Activated T-helper 17 cell treated with anti-CD3 and anti-CD28 coated beads, Interleukin-2, amount 50 U/mL, for 72 hours (primary cell): Measurements from ENCODE around the gene OSBPL5. TPM values are rescaled to one million over a fixed set of nuclear protein-coding genes. Genes with fewer than 3 reads are reported as not detected.
"Not testable (repeated sequence)": the region's sequence is repeated elsewhere in the genome, so short reads cannot be mapped to it uniquely, and the experiment has no call there.

Source experiments
- ATAC-seq: fragments of 150-1000 bp; cut with Tn5 transposase; replicated peaks from 2 replicates; pipeline ENCODE4 v1.10.0; 2021; ENCODE audit warnings: mild to moderate bottlenecking, moderate library complexity
- H3K27ac Mint-ChIP-seq: one replicate; pipeline ENCODE4 v1.8.0; 2022; ENCODE audit warnings: mixed read lengths
- H3K27me3 Mint-ChIP-seq: one replicate; pipeline ENCODE4 v1.8.0; 2022; ENCODE audit warnings: mixed read lengths
- H3K36me3 Mint-ChIP-seq: one replicate; pipeline ENCODE4 v1.8.0; 2022; ENCODE audit warnings: low read depth, mild to moderate bottlenecking, mixed read lengths
- H3K4me1 Mint-ChIP-seq: one replicate; pipeline ENCODE4 v1.8.0; 2022; ENCODE audit warnings: mixed read lengths
- H3K4me3 Mint-ChIP-seq: one replicate; pipeline ENCODE4 v1.8.0; 2022; ENCODE audit warnings: mild to moderate bottlenecking, mixed read lengths
- H3K9me3 Mint-ChIP-seq: one replicate; pipeline ENCODE4 v1.8.0; 2022; ENCODE audit warnings: mixed read lengths
- total RNA-seq, 2 donors: library from RNA; stranded (reverse); gene quantifications; one replicate each; pipeline ENCODE4 v1.2.3, GENCODE V29; 2022

OSBPL5 gene
- total RNA-seq, 2 donors from 2014 or later: 3.3 to 5.3 TPM

DNA sequence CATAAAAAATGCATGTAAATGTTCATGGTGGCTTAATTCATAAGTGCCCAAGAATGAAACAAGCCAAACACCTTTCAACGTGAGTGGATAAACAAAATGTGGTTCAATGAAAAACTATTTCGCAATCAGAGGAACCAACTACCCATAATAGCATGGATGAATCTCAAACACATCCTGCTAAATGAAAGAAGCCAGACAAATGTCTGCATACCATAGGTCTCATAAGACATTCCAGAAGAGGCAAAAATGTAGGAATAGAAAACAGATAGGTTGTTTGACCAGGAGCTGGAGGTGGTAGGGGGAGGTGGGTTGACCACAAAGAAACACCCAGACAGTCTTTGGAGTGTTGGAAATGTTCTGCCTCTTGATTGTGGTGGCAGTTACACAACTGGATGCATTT lies 13.2 kb upstream of the OSBPL5 start:
- Mint-ChIP-seq H3K36me3 (no peaks in the 10 kb centered on the region), H3K9me3 (peaks cover 6% of the 10 kb centered on the region), H3K4me3 (no peak overlapping the region), H3K27me3 (peaks cover 7% of the 10 kb centered on the region), H3K27ac (no peak overlapping the region), H3K4me1 (no peaks in the 10 kb centered on the region)
- ATAC-seq: no peak

DNA sequence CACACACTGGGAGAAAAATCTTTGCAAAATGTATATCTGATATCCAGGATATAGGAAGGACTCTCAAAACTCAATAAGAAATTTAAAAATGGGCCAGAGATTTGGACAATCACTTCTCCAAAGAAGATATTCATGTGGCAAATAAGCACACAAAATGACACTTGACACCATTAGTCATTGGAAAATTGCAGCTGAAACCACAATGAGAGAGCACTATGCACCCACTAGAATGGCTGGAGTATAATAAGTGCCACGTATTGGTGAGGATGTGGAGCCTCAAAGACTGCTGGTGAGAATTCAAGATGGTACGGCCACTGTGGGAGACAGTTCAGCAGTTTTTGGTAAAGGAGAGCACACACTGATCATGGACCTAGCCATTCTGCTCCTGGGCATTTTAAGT lies 12.8 kb upstream of the OSBPL5 start:
- no peak for ATAC-seq
- H3K4me3 Mint-ChIP-seq: no peak overlapping the region
- no peaks in the 10 kb centered on the region for H3K36me3 Mint-ChIP-seq
- H3K27ac Mint-ChIP-seq: no peak overlapping the region
- no peaks in the 10 kb centered on the region for H3K4me1 Mint-ChIP-seq
- peaks cover 7% of the 10 kb centered on the region for H3K27me3 Mint-ChIP-seq
- H3K9me3 Mint-ChIP-seq: peaks cover 6% of the 10 kb centered on the region

GRCh38 chr11:3176487-3176886 lies 11.4 kb upstream of the OSBPL5 start:
- no peak overlapping the region for H3K27ac Mint-ChIP-seq
- H3K27me3 Mint-ChIP-seq: peaks cover 10% of the 10 kb centered on the region
- H3K4me3 Mint-ChIP-seq: no peak overlapping the region

GRCh38 chr11:3175194-3175593 lies 10.1 kb upstream of the OSBPL5 start:
- Mint-ChIP-seq H3K9me3 (peaks cover 6% of the 10 kb centered on the region), H3K36me3 (no peaks in the 10 kb centered on the region), H3K4me3 (no peak overlapping the region), H3K27ac (no peak overlapping the region), H3K27me3 (peaks cover 10% of the 10 kb centered on the region), H3K4me1 (no peaks in the 10 kb centered on the region)
- no peak for ATAC-seq

More at GRCh38 chr11:3176487-3176886, 11.4 kb upstream of the OSBPL5 start:
- Mint-ChIP-seq H3K9me3 (peaks cover 6% of the 10 kb centered on the region), H3K4me1 (no peaks in the 10 kb centered on the region), H3K36me3 (no peaks in the 10 kb centered on the region)
- no peak for ATAC-seq

DNA sequence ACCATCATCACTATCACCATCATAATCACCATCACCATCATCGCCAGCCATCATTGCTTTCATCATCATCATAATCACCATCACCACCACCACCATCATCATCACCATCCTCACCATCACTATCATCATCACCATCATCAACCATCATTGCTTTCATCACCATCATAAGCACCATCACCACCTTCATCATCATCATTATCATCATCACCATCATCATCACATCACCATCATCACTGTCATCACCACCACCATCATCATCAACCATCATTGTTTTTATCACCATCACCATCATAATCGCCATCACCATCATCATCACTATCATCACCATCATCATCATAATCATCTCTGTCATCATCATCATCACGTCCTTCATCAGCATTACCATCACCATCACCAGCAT lies 9.3 kb upstream of the OSBPL5 start:
- peaks cover 6% of the 10 kb centered on the region for H3K9me3 Mint-ChIP-seq
- no peak for ATAC-seq
- H3K4me1 Mint-ChIP-seq: peaks cover 5% of the 10 kb centered on the region
- H3K27me3 Mint-ChIP-seq: peaks cover 14% of the 10 kb centered on the region
- no peak overlapping the region for H3K4me3 Mint-ChIP-seq
- H3K36me3 Mint-ChIP-seq: no peaks in the 10 kb centered on the region
- H3K27ac Mint-ChIP-seq: no peak overlapping the region

DNA sequence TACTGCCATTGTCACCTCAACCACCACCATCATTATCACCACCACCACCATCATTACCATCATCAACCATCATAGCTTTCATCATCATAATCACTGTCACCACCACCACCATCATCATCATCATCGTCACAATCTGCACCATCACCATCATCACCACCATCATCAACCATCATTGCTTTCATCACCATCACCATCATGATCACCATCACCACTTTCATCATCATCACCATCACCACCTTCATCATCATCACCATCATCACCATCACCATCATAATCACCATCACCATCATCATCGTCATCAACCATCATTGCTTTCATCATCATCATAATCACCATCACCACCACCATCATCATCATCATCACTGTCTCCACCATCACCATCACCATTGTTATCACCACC lies 8.7 kb upstream of the OSBPL5 start:
- Mint-ChIP-seq H3K4me1 (peaks cover 5% of the 10 kb centered on the region), H3K9me3 (peaks cover 6% of the 10 kb centered on the region), H3K27ac (no peak overlapping the region), H3K36me3 (no peaks in the 10 kb centered on the region), H3K4me3 (no peak overlapping the region), H3K27me3 (peaks cover 14% of the 10 kb centered on the region)
- no peak for ATAC-seq

- ATAC-seq: no peak
- Mint-ChIP-seq H3K27ac (no peak overlapping the region), H3K4me1 (peaks cover 5% of the 10 kb centered on the region), H3K27me3 (peaks cover 14% of the 10 kb centered on the region), H3K36me3 (no peaks in the 10 kb centered on the region), H3K9me3 (peaks cover 6% of the 10 kb centered on the region), H3K4me3 (no peak overlapping the region)
Observed at GRCh38 chr11:3171931-3172560, 6.9 kb upstream of the OSBPL5 start.

GRCh38 chr11:3170756-3171650 lies 5.9 kb upstream of the OSBPL5 start:
- Mint-ChIP-seq H3K36me3 (no peaks in the 10 kb centered on the region), H3K27me3 (peaks cover 14% of the 10 kb centered on the region), H3K27ac (no peak overlapping the region), H3K4me3 (no peak overlapping the region), H3K4me1 (peaks cover 5% of the 10 kb centered on the region), H3K9me3 (peaks cover 6% of the 10 kb centered on the region)
- ATAC-seq: no peak

DNA sequence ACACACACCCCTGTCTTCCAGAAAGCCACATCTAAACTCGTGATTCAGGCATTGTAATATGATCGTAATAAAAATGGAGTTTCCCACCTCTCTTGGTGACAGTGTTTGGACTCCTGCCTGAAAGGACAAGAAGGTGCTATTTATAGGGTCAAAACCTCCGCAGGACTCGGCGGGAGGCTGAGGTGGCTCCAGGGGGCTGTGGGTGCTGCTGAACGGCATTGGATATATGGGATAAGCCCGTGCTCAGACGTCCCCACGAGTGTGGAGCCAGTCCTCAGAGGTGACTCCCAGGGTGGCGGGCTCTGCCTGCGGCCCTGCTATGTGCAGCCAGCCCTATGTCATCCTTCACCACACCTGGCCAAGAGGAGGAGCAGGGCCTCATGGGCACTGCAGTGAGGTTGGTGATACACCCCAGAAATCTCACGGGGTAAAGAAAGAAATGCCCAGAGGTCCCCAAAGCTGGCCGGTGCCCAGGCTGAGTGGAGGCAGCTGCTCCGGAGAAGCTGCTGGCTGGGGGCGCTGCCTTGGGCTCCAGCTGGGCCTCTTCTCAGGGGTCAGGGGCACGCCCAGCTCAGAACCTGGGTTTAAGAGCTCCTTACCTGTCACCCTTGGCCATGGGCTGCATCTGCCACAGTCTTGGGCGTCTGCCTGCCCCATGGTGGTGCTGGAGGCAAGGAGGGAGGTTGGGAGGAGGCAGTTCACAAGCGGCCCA lies 5.1 kb upstream of the OSBPL5 start:
- H3K36me3 Mint-ChIP-seq: no peaks in the 10 kb centered on the region
- H3K4me1 Mint-ChIP-seq: peaks cover 5% of the 10 kb centered on the region
- H3K27me3 Mint-ChIP-seq: peaks cover 12% of the 10 kb centered on the region
- ATAC-seq: peak; percentile 42
- no peaks in the 10 kb centered on the region for H3K9me3 Mint-ChIP-seq
- H3K4me3 Mint-ChIP-seq: peak overlapping the region; percentile 70
- H3K27ac Mint-ChIP-seq: peak overlapping the region; percentile 38

DNA sequence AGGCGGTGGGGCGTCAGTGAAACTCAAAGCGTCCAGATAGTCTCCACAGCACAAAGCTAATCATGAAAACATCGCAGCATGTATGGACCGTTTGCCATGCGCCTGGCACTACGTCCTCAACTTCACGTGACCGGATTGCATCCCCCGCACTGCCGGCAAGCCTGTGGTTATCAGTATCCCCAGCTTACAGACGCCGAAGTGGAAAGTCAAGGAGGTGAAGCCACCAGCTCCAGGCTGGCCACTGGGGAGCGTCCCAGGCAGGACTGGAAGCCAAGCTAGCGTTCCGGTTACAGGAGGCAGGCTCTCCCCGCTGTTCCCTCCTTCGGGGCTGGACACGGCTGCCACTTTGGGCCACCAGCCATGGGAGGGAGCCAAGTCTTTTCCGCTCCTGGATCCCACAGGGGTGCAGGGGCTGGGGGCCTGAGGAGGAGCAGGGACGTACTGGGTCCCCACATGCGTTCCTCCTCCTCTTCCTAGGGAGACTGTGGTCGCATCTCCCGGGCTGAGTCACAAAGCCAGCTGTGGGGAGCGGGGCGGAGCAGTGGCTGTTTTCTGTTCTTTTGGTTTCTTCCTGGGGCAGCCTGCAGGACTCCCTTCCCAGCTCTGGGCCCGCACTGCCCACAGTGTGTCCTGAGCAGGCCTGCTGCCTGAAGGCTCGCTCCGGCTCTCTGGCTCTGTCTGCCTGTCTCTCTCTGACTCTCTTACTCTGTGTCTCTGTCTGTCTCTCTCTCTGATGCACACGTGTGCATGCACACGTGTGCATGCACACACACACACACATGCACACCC lies 4.3 kb upstream of the OSBPL5 start:
- peaks cover 5% of the 10 kb centered on the region for H3K4me1 Mint-ChIP-seq
- peak; percentile 74 for ATAC-seq
- peak overlapping the region; percentile 70 for H3K4me3 Mint-ChIP-seq
- no peaks in the 10 kb centered on the region for H3K9me3 Mint-ChIP-seq
- no peaks in the 10 kb centered on the region for H3K36me3 Mint-ChIP-seq
- peaks cover 12% of the 10 kb centered on the region for H3K27me3 Mint-ChIP-seq
- peak overlapping the region; percentile 38 for H3K27ac Mint-ChIP-seq

DNA sequence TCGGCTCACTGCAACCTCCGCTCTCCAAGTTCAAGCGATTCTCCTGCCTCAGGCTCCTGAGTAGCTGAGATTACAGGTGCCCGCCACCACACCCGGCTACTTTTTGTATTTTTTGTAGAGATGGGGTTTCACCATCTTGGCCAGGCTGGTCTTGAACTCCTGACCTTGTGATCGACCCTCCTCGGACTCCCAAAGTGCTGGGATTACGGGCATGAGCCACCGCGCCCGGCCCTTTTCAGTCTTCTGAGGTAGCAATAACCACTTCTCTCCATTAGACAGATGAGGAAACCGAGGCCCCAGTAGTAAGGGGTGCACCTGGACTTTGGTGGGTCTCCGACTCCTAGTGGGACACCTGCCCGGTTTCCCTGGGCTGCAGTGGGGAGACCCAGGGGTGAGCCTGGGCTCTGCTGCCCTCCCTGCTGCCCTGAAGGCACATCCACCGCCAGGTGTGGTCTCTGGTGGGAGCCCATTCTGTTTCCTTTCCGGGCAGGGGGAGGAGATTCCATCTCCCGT lies 3.7 kb upstream of the OSBPL5 start:
- ATAC-seq, H3K9me3 Mint-ChIP-seq, H3K27ac Mint-ChIP-seq, H3K4me1 Mint-ChIP-seq, H3K36me3 Mint-ChIP-seq: not testable (repeated sequence)
- H3K27me3 Mint-ChIP-seq: peaks cover 14% of the 10 kb centered on the region
- peak overlapping the region; percentile 70 for H3K4me3 Mint-ChIP-seq

DNA sequence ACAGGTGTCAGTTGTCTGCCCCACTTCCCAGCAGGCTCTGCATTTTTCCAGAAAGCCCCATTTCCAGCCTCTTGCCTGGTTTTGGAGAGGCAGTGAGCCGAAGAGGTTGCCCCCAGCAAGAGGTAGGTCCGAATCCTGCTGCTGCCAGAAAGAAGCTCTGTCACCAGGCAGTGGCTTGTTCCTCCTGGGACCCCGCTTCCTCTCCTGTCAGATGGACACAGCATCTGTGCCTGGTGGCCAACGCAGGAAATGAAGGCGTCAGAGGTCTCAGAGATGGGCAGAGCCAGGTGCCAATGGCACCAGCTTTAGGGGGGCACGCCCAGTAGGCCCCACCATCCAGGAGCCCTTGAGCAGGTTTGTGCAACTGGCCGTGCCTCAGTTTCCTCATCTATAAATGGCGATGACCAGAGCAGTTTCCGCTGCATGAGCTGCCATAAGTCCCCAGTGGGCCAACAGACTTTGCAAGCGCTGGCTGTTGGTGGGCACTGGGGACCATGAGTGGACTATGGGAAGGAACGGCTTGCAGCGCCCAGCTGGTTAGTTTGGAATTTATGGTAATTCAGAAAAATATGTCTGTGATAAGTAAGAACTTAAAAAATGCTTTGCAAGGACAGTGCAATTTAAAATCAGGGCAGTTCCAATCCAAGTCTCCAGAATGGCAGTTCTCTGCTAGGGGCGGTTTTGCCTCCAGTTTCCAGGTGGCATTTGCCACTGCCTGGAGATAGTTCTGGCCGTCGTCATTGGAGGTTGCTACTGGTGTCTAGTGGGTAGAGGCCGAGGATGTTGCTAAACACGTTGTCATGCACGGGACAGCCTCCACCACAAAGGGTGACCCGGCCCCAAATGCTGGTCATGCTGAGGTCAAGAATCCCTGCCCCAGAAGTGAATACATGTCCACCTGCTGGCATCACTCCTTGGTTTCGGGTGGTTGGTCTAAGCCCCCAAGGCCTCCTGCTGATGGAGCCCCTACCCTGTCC lies 2.3 kb upstream of the OSBPL5 start:
- Mint-ChIP-seq H3K9me3 (no peaks in the 10 kb centered on the region), H3K27ac (no peak overlapping the region), H3K36me3 (no peaks in the 10 kb centered on the region), H3K4me3 (no peak overlapping the region), H3K27me3 (peaks cover 16% of the 10 kb centered on the region), H3K4me1 (peaks cover 10% of the 10 kb centered on the region)
- ATAC-seq: no peak
